HEK293 (cell line): Measurements from ENCODE around the gene RPS10.

Experiments
- ATF2 ChIP-seq: fragments of 450-650 bp; formaldehyde crosslinking; IDR thresholded peaks from 2 replicates; pipeline ENCODE4 v1.5.1; 2016; ENCODE audit warnings: missing biosample characterization, missing genetic modification characterization, low read depth
- CTCF ChIP-seq: fragments of 450-650 bp; formaldehyde crosslinking; IDR thresholded peaks from 2 replicates; pipeline ENCODE4 v1.5.1; 2016; ENCODE audit warnings: missing biosample characterization, missing genetic modification characterization
- TCF7L2 ChIP-seq: IDR thresholded peaks from 2 replicates; pipeline ENCODE4 v1.6.1; 2011; ENCODE audit warnings: low read depth, mild to moderate bottlenecking, inconsistent platforms, low read length, moderate library complexity, borderline replicate concordance
- ZNF24 ChIP-seq: fragments of 450-650 bp; formaldehyde crosslinking; IDR thresholded peaks from 2 replicates; pipeline ENCODE4 v1.5.1; 2016; ENCODE audit warnings: missing biosample characterization, missing genetic modification characterization
- ZNF354C ChIP-seq: fragments of 450-650 bp; formaldehyde crosslinking; IDR thresholded peaks from 2 replicates; pipeline ENCODE4 v1.5.1; 2016; ENCODE audit warnings: missing biosample characterization, missing genetic modification characterization, low read depth, borderline replicate concordance

- TF ChIP-seq ATF2 (no peak), ZNF24 (tag by site-specific recombination) (no peak), ZNF354C (no peak), CTCF (no peak), TCF7L2 (no peak)
Observed at GRCh38 chr6:34388421-34388820, 37.4 kb downstream of the RPS10 start.
